H1 (cell line): ENCODE data around the gene MITF. TPM values are rescaled to one million over a fixed set of nuclear protein-coding genes. Genes with fewer than 3 reads are reported as not detected.

Experiments
- BACH1 ChIP-seq: IDR thresholded peaks from 2 replicates; pipeline ENCODE4 v1.6.1; 2012; ENCODE audit warnings: low read length, improper control_type of control experiment
- CEBPB ChIP-seq: IDR thresholded peaks from 2 replicates; pipeline ENCODE4 v1.6.1; 2012; ENCODE audit warnings: low read depth, low read length
- EZH2 ChIP-seq: fragments of 200-600 bp; sonication (generic); IDR thresholded peaks from 2 replicates; pipeline ENCODE4 v1.7.1; 2012; ENCODE audit warnings: low read depth, mild to moderate bottlenecking, moderate library complexity, low read length, inconsistent platforms; ENCODE audit not compliant: severe bottlenecking
- TAF1 ChIP-seq: IDR thresholded peaks from 2 replicates; pipeline ENCODE4 v1.6.1; 2011; ENCODE audit warnings: mild to moderate bottlenecking, low read depth, low read length
- polyA plus RNA-seq, 7 experiments: library from polyadenylated mRNA; depleted of rRNA in 3 of 7; stranded (reverse) in 5 of 7; unstranded in 2 of 7; fragments of >200 nt in 5 of 7; fragments of 200-250 nt in 2 of 7; gene quantifications; 1 replicate in 5 of 7; 2 replicates in 1 of 7; 4 replicates in 1 of 7; pipeline versions ENCODE4 v1.2.1 to v1.2.3, GENCODE V29; 2011 to 2013; ENCODE audit warnings: missing spikeins in 2 of 7, mixed read lengths in 2 of 7
- total RNA-seq: library from RNA; stranded (reverse); fragmentation: NEBNext Ultra II Directional; extraction: Animal tissue kit (Norgen Biotek cat#: 25700); gene quantifications from 2 replicates; pipeline ENCODE4 v1.2.1, GENCODE V29; 2021
- TF ChIP-seq, protein P1 (sequence below): fragments of 300-600 bp; sonication (generic); IDR thresholded peaks from 2 replicates; pipeline ENCODE4 v1.7.1; 2012; ENCODE audit warnings: low read length, moderate library complexity, mild to moderate bottlenecking, inconsistent platforms; ENCODE audit not compliant: insufficient replicate concordance

The MITF gene
- total and polyA plus RNA-seq, 2 of the 8 experiments (the other 6 are each of a cell fraction or from before 2014, with no cell fraction given): 0.53 to 1.4 TPM

GRCh38 chr3:69938931-69939330 lies 199.7 kb downstream of the MITF start (continued):
- TF ChIP-seq, protein P1, sequence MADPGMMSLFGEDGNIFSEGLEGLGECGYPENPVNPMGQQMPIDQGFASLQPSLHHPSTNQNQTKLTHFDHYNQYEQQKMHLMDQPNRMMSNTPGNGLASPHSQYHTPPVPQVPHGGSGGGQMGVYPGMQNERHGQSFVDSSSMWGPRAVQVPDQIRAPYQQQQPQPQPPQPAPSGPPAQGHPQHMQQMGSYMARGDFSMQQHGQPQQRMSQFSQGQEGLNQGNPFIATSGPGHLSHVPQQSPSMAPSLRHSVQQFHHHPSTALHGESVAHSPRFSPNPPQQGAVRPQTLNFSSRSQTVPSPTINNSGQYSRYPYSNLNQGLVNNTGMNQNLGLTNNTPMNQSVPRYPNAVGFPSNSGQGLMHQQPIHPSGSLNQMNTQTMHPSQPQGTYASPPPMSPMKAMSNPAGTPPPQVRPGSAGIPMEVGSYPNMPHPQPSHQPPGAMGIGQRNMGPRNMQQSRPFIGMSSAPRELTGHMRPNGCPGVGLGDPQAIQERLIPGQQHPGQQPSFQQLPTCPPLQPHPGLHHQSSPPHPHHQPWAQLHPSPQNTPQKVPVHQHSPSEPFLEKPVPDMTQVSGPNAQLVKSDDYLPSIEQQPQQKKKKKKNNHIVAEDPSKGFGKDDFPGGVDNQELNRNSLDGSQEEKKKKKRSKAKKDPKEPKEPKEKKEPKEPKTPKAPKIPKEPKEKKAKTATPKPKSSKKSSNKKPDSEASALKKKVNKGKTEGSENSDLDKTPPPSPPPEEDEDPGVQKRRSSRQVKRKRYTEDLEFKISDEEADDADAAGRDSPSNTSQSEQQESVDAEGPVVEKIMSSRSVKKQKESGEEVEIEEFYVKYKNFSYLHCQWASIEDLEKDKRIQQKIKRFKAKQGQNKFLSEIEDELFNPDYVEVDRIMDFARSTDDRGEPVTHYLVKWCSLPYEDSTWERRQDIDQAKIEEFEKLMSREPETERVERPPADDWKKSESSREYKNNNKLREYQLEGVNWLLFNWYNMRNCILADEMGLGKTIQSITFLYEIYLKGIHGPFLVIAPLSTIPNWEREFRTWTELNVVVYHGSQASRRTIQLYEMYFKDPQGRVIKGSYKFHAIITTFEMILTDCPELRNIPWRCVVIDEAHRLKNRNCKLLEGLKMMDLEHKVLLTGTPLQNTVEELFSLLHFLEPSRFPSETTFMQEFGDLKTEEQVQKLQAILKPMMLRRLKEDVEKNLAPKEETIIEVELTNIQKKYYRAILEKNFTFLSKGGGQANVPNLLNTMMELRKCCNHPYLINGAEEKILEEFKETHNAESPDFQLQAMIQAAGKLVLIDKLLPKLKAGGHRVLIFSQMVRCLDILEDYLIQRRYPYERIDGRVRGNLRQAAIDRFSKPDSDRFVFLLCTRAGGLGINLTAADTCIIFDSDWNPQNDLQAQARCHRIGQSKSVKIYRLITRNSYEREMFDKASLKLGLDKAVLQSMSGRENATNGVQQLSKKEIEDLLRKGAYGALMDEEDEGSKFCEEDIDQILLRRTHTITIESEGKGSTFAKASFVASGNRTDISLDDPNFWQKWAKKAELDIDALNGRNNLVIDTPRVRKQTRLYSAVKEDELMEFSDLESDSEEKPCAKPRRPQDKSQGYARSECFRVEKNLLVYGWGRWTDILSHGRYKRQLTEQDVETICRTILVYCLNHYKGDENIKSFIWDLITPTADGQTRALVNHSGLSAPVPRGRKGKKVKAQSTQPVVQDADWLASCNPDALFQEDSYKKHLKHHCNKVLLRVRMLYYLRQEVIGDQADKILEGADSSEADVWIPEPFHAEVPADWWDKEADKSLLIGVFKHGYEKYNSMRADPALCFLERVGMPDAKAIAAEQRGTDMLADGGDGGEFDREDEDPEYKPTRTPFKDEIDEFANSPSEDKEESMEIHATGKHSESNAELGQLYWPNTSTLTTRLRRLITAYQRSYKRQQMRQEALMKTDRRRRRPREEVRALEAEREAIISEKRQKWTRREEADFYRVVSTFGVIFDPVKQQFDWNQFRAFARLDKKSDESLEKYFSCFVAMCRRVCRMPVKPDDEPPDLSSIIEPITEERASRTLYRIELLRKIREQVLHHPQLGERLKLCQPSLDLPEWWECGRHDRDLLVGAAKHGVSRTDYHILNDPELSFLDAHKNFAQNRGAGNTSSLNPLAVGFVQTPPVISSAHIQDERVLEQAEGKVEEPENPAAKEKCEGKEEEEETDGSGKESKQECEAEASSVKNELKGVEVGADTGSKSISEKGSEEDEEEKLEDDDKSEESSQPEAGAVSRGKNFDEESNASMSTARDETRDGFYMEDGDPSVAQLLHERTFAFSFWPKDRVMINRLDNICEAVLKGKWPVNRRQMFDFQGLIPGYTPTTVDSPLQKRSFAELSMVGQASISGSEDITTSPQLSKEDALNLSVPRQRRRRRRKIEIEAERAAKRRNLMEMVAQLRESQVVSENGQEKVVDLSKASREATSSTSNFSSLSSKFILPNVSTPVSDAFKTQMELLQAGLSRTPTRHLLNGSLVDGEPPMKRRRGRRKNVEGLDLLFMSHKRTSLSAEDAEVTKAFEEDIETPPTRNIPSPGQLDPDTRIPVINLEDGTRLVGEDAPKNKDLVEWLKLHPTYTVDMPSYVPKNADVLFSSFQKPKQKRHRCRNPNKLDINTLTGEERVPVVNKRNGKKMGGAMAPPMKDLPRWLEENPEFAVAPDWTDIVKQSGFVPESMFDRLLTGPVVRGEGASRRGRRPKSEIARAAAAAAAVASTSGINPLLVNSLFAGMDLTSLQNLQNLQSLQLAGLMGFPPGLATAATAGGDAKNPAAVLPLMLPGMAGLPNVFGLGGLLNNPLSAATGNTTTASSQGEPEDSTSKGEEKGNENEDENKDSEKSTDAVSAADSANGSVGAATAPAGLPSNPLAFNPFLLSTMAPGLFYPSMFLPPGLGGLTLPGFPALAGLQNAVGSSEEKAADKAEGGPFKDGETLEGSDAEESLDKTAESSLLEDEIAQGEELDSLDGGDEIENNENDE: no peak
- TF ChIP-seq BACH1 (no peak), CEBPB (no peak), TAF1 (no peak), EZH2 (no peak)
